NCI-H1417 (cell line): ENCODE measurements around the gene PALB2.
A peak's percentile ranks its signal among the peaks of the same experiment; 100 is the strongest.

Experiments
- DNase-seq, 3 experiments: peaks; one replicate each; lab custom pipeline; 2025; lab: John Stamatoyannopoulos, UW

PALB2 gene

GRCh38 chr16:23581764-23582163, 59.3 kb downstream of the PALB2 start:
- DNase-seq: no peak

- DNase-seq: no peak
These were observed 60.7 kb downstream of the PALB2 start for GRCh38 chr16:23580391-23580790.

GRCh38 chr16:23579371-23579770, 61.7 kb downstream of the PALB2 start:
- no peak for DNase-seq

- no peak for DNase-seq
These were observed 62.8 kb downstream of the PALB2 start for GRCh38 chr16:23578101-23578830.

- no peak for DNase-seq
These were observed 63.6 kb downstream of the PALB2 start for GRCh38 chr16:23577493-23577892.

- DNase-seq: no peak
These were observed 65.3 kb downstream of the PALB2 start for GRCh38 chr16:23575834-23576233.

- no peak for DNase-seq
These were observed 67.3 kb downstream of the PALB2 start for GRCh38 chr16:23573817-23574216.

GRCh38 chr16:23572394-23572793, 68.7 kb downstream of the PALB2 start:
- DNase-seq: no peak

- DNase-seq: no peak
These were observed 69.2 kb downstream of the PALB2 start for GRCh38 chr16:23571895-23572294.

GRCh38 chr16:23570992-23571632, 70.0 kb downstream of the PALB2 start:
- DNase-seq: no peak

- no peak for DNase-seq
These were observed 73.5 kb downstream of the PALB2 start for GRCh38 chr16:23567602-23568001.

GRCh38 chr16:23566724-23567123, 74.4 kb downstream of the PALB2 start:
- DNase-seq: no peak

GRCh38 chr16:23564575-23565363, 76.3 kb downstream of the PALB2 start:
- no peak for DNase-seq

- DNase-seq: no peak
These were observed 77.9 kb downstream of the PALB2 start for GRCh38 chr16:23563186-23563585.

GRCh38 chr16:23562505-23562904, 78.6 kb downstream of the PALB2 start:
- no peak for DNase-seq

- no peak for DNase-seq
These were observed 79.5 kb downstream of the PALB2 start for GRCh38 chr16:23561586-23561985.

- no peak for DNase-seq
These were observed 83.1 kb downstream of the PALB2 start for GRCh38 chr16:23557779-23558702.

- DNase-seq: peak; percentile 89 to 99 (median 98)
These were observed 84.0 kb downstream of the PALB2 start, which contains the start of the genes EARS2 and UBFD1 for GRCh38 chr16:23556881-23557778. Gene EARS2, minus strand, starts transcription at chr16:23557350. Its CDS starts 7 bp downstream, at chr16:23557343. Gene UBFD1, plus strand, starts transcription at chr16:23557727. Its CDS starts 16 bp downstream, at chr16:23557743.

- no peak for DNase-seq
These were observed 86.6 kb downstream of the PALB2 start for GRCh38 chr16:23554536-23554935.
